ENCODE measurements around the gene ZNF674. TPM values are rescaled to one million over a fixed set of nuclear protein-coding genes. Genes with fewer than 3 reads are reported as not detected.

Gene ZNF674
- total and polyA plus RNA-seq, 10 of the 15 experiments (the other 5 are each of a cell fraction or from before 2014, with no cell fraction given) = 1.0 to 3.7 (median 1.8) TPM

GRCh38 chrX:46500054-46500453, 45.2 kb downstream of the ZNF674 start:
- no peak for TF ChIP-seq BCL11A (IDR thresholded peaks at IDR 0.05; ENCODE audit: low read depth, low read length)
- no peak for FAIRE-seq
- H3K4me1 ChIP-seq (ENCODE audit: control insufficient read depth, insufficient read depth, low read length) = no peaks in the 10 kb centered on the region
- ATAC-seq = no peak
- H3K9me3 ChIP-seq (replicated peaks; ENCODE audit: control insufficient read depth, insufficient read depth, low read length) = peaks cover 17% of the 10 kb centered on the region
- H3K27me3 ChIP-seq (replicated peaks in 1 of 2; ENCODE audit: control insufficient read depth in 2 of 2, insufficient read depth in 2 of 2, low read length in 1 of 2) = no peaks in the 10 kb centered on the region
- WGBS (ENCODE audit: insufficient coverage, insufficient replicate concordance, low lambda C conversion rate, missing lambda C conversion rate) = 25% methylated on average over 1 of the region's 1 CpG
- no peak overlapping the region for H3K4me2 ChIP-seq (ENCODE audit: control insufficient read depth, insufficient read depth)
- RAD21 ChIA-PET (ENCODE audit: unreplicated experiment) = no interaction called here
- no peaks in the 10 kb centered on the region for H4K20me1 ChIP-seq (ENCODE audit: control insufficient read depth, insufficient read depth)
- H3K27ac ChIP-seq (ENCODE audit: control insufficient read depth, insufficient read depth) = no peak overlapping the region
- H3K9ac ChIP-seq (ENCODE audit: control insufficient read depth, insufficient read depth, low read length) = no peak overlapping the region
- intact Hi-C loops (cut with micrococcal nuclease; ENCODE audit: unreplicated experiment) (no loop called here), in situ Hi-C loops (cut with MboI) (no loop called here)
- CTCF ChIA-PET = no interaction called here
- SMC1A ChIA-PET (ENCODE audit: uncharacterized antibody, unreplicated experiment) = no interaction called here
- no peak overlapping the region for H2AFZ ChIP-seq (ENCODE audit: control insufficient read depth, low read depth, low read length)
- H3K79me2 ChIP-seq (ENCODE audit: control insufficient read depth, insufficient read depth, low read length) = no peaks in the 10 kb centered on the region
- H3K4me3 ChIP-seq = no peak overlapping the region
- POLR2A ChIA-PET = no interaction called here
- no TSS peak for BruUV-seq (replicated peaks)
- no peak for DNase-seq (ENCODE audit: low read depth, low spot score)
- H3K36me3 ChIP-seq (ENCODE audit: control insufficient read depth in 2 of 2, insufficient read depth in 2 of 2, low read length in 1 of 2) = no peaks in the 10 kb centered on the region

- RAD21 ChIA-PET (ENCODE audit: unreplicated experiment) = no interaction called here
- no peak overlapping the region for H3K9ac ChIP-seq (ENCODE audit: control insufficient read depth, insufficient read depth, low read length)
- WGBS (ENCODE audit: insufficient coverage, insufficient replicate concordance, low lambda C conversion rate, missing lambda C conversion rate) = 78% methylated on average over 10 of the region's 10 CpGs
- SMC1A ChIA-PET (ENCODE audit: uncharacterized antibody, unreplicated experiment) = no interaction called here
- no peaks in the 10 kb centered on the region for H3K36me3 ChIP-seq (ENCODE audit: control insufficient read depth in 2 of 2, insufficient read depth in 2 of 2, low read length in 1 of 2)
- H3K27ac ChIP-seq (ENCODE audit: control insufficient read depth, insufficient read depth) = no peak overlapping the region
- no TSS peak for BruUV-seq (replicated peaks)
- FAIRE-seq (no peak), DNase-seq (ENCODE audit: low read depth, low spot score) (no peak), ATAC-seq (no peak)
- no peaks in the 10 kb centered on the region for H3K4me1 ChIP-seq (ENCODE audit: control insufficient read depth, insufficient read depth, low read length)
- no peak overlapping the region for H2AFZ ChIP-seq (ENCODE audit: control insufficient read depth, low read depth, low read length)
- H3K27me3 ChIP-seq (replicated peaks in 1 of 2; ENCODE audit: control insufficient read depth in 2 of 2, insufficient read depth in 2 of 2, low read length in 1 of 2) = no peaks in the 10 kb centered on the region
- H3K4me2 ChIP-seq (ENCODE audit: control insufficient read depth, insufficient read depth) = no peak overlapping the region
- H3K79me2 ChIP-seq (ENCODE audit: control insufficient read depth, insufficient read depth, low read length) = no peaks in the 10 kb centered on the region
- intact Hi-C loops (cut with micrococcal nuclease; ENCODE audit: unreplicated experiment) = no loop called here
- no peaks in the 10 kb centered on the region for H4K20me1 ChIP-seq (ENCODE audit: control insufficient read depth, insufficient read depth)
- no peak overlapping the region for H3K4me3 ChIP-seq
- POLR2A ChIA-PET = no interaction called here
- in situ Hi-C loops (cut with MboI) = no loop called here
- H3K9me3 ChIP-seq (replicated peaks; ENCODE audit: control insufficient read depth, insufficient read depth, low read length) = no peaks in the 10 kb centered on the region; the same call in 2 of the 3 replicates
- CTCF ChIA-PET = no interaction called here
- no peak for TF ChIP-seq TAF1 (IDR thresholded peaks at IDR 0.05; ENCODE audit: borderline replicate concordance, low read depth, low read length)
- TF ChIP-seq E2F4 (IDR thresholded peaks at IDR 0.05; ENCODE audit: low read depth, low read length) = no peak
- no peak for TF ChIP-seq RB1 (IDR thresholded peaks at IDR 0.05; ENCODE audit: borderline replicate concordance)
- TF ChIP-seq IRF5 (IDR thresholded peaks at IDR 0.05; ENCODE audit: borderline replicate concordance) = no peak
- no peak for TF ChIP-seq YY1 (IDR thresholded peaks at IDR 0.05; ENCODE audit: low read depth, low read length)
- TF ChIP-seq CHD1 (IDR thresholded peaks at IDR 0.05; ENCODE audit: low read depth, low read length) = no peak
- no peak for TF ChIP-seq SRF (IDR thresholded peaks at IDR 0.05; ENCODE audit: low read depth in 2 of 2, low read length in 2 of 2)
- TF ChIP-seq MEF2B (IDR thresholded peaks at IDR 0.05; ENCODE audit: partially characterized antibody, poor library complexity, severe bottlenecking) = no peak
- TF ChIP-seq CEBPB (IDR thresholded peaks at IDR 0.05; ENCODE audit: borderline replicate concordance in 1 of 2, low read depth in 2 of 2, low read length in 2 of 2) = no peak
- TF ChIP-seq ZBTB40 (IDR thresholded peaks at IDR 0.05; ENCODE audit: borderline replicate concordance) = no peak
- TF ChIP-seq FOXK2 (IDR thresholded peaks at IDR 0.05) = no peak
Measured at GRCh38 chrX:46488712-46489111, 56.5 kb downstream of the ZNF674 start.

Measured in GM12878 (cell line).